GM19351 (cell line): ENCODE results near the gene RNU6-9.

Source experiments
- ATAC-seq: cut with Tn5 transposase; IDR thresholded peaks from one replicate; pipeline ENCODE4 v1.9.1; 2021; ENCODE audit warnings: mild to moderate bottlenecking, moderate library complexity; ENCODE audit not compliant: unreplicated experiment

Gene RNU6-9

GRCh38 chr19:916645-917322 lies 23.5 kb downstream of the RNU6-9 start:
- no peak for ATAC-seq

- no peak for ATAC-seq
These were observed 24.3 kb downstream of the RNU6-9 start, which contains the start of gene KISS1R for GRCh38 chr19:917323-918151. TSS of gene KISS1R (plus strand) at chr19:917333. CDS start at chr19:917503, 170 bp downstream.

- ATAC-seq, result no peak
These were observed 24.8 kb downstream of the RNU6-9 start for GRCh38 chr19:918152-918437.

- ATAC-seq, result no peak
These were observed 25.4 kb downstream of the RNU6-9 start for GRCh38 chr19:918481-919198.

DNA sequence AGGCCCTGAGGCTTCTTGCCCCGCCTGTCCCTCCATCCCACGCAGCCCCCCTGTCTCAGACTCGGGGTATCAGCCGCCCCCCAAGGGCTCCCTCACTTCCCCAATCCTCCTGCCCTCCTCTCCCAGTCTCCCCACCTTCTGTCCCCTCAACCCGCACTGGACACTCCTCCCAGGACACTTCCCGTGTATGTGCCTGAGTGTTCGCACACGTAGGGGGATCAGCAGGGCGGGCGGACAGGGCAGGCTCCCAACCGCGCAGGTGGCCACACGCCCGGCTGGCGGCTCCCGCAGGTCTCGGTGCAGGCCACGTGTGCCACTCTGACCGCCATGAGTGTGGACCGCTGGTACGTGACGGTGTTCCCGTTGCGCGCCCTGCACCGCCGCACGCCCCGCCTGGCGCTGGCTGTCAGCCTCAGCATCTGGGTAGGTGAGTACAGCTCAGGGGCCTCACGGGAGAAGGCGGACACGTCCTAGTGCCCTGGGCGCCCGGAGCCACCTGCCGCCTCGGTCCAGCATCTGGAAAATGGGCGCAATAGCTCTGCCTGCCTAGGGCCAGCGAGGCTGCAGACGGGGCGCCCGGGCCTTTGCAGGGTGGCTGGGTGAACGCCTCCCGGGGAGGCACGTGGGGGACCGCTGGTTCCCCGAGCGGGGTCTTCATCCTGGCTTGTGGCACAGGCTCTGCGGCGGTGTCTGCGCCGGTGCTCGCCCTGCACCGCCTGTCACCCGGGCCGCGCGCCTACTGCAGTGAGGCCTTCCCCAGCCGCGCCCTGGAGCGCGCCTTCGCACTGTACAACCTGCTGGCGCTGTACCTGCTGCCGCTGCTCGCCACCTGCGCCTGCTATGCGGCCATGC lies 26.1 kb downstream of the RNU6-9 start:
- ATAC-seq, result no peak

- ATAC-seq, result no peak
These were observed 27.0 kb downstream of the RNU6-9 start for GRCh38 chr19:920051-920864.

GRCh38 chr19:924553-925086 lies 31.3 kb downstream of the RNU6-9 start:
- no peak for ATAC-seq

DNA sequence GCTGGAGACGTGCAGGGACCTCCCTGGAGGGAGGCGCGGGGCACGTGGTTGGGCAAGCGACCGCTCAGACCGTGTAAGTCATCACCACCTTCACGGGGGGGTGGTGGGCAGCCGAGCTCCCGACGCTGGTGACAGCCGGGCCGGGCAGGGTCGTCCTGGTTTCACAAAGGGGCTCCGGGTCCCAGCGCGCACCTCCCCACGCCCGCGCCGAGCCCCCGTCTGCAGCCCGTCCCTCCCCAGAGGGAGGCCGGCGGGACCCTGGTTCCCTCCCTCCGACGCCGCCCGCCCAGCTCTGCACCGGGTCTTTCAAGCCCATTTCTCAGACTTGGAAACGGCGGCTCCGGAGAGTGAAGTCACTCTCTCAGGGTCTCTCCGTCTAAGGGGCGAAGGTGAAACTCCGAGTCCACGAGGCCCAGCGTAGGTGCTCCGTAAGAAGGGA lies 31.8 kb downstream of the RNU6-9 start:
- peak; percentile 47 for ATAC-seq

DNA sequence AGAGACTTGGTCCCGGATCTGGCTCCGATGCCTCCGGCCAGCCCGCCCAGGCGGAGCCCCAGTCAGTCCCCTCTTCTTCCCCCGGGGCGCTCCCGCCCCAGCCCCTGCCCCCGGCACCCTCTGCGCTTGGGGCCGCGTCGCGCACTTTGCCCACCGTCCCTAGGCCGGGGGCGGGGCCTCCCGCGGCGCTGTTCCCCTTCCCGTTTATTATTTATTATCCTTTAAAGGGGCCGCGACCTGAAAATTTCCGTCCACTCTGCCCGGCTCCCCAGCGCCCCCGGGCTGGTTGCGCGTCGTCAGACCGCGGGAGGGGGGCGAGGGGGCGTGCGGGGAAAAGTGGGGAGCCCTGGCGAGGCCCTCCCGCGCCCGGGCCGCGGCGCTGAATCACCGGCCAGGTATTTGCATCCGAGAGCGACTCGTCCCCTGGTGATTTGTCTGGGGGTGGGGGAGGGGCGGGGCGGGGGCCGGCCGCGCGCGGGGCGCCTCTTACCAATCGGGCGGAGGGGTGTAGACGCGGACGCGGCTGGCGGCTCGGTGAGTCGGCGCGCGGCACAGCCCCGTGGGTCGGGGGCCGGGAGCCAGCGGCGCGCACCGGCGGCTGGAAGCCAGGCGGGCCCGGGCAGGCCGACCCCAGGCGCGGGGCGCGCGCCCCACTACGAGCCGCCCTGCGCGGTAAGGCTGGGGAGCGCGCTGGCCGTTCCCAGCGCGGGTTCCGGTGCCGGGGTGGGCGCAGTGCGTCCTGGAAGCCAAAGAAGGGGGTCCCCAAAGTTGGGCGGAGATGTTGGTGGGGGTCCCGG lies 32.4 kb downstream of the RNU6-9 start, which contains the start of gene ARID3A:
Gene ARID3A, plus strand, starts transcription at position 510 of the 797 bp plus-strand sequence. CDS start 3,494 bp downstream, outside the sequence.
- peak; percentile 48 for ATAC-seq

DNA sequence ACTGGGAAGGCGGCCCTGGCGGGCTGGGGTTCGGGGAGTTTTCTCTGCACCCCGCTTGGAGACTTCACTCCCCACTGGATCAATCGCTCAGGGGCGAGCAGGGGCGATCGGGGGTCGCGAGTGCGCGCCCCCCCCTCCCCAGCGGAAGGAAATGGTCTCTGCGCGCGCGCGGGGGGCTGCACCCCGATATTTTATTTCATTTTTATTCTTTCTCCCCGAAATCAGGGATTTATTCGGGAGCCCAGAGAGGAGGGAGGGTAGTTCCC lies 33.0 kb downstream of the RNU6-9 start:
- ATAC-seq, result no peak

GRCh38 chr19:926589-927350 lies 33.5 kb downstream of the RNU6-9 start:
- no peak for ATAC-seq

- no peak for ATAC-seq
These were observed 34.1 kb downstream of the RNU6-9 start for GRCh38 chr19:927351-927779.

DNA sequence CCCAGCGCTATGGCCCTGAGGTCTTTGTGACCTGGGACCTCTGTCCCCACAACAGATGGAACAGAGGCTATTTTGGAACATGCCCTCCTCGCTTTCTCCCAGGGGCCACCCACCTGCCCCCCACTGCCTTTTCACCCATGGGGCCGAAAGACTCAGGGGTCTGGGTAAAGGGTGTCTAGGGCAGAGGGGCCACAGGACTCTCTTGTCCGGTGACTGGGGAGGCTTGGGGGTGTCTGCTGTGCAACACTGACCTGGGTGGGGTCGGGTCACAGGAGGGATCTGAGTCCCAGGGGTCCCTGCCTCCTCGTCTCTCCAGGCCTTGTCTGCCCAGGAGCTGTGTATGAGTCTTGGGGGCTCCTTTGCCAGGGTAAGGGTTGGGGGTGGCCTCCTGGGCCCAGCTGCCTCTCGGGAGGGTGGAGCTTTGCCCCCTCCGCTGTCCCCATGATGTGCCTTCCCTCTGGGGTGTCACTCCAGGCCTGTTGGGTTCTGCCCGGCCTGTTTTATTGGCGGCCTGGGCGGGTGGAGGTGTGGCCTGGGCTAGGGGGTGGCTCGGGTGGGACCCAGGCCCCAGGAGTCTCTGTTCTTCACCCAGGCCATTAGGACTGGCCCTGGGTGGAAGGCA lies 34.6 kb downstream of the RNU6-9 start:
- no peak for ATAC-seq

DNA sequence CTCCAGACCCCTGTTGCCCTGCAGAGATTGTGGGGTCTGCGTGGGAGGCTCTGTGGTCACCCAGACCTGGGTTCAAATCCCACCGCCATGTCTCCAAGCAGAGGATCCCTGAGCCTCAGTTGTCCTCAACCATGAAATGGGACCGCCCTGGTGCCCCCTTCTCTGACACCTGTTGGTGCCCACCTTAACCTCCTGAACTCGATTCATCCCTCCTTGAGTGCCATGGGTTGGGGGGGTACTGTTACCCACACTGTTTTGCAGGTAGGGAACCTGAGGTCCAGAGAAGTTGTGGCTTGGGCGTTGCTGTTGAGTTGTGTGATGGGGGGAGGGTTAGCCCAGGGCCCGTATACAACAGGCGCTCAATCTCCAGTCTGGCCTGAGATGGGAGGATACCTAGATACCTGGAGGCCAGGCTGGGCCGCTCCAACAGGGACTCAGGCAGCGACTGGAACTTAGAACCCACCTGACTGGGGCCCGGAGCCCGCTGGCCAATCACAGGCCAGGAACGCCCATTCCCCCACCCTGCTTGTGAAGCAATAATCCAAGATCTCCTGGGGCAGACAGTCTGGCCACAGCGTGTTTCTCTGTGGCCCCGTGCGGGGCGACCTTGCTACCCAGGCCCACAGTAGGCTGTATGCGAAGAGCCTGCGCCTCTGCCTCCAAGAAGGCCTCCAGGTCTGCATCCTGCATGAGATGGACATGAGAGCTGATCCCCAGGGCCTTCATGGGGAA lies 35.4 kb downstream of the RNU6-9 start:
- no peak for ATAC-seq

DNA sequence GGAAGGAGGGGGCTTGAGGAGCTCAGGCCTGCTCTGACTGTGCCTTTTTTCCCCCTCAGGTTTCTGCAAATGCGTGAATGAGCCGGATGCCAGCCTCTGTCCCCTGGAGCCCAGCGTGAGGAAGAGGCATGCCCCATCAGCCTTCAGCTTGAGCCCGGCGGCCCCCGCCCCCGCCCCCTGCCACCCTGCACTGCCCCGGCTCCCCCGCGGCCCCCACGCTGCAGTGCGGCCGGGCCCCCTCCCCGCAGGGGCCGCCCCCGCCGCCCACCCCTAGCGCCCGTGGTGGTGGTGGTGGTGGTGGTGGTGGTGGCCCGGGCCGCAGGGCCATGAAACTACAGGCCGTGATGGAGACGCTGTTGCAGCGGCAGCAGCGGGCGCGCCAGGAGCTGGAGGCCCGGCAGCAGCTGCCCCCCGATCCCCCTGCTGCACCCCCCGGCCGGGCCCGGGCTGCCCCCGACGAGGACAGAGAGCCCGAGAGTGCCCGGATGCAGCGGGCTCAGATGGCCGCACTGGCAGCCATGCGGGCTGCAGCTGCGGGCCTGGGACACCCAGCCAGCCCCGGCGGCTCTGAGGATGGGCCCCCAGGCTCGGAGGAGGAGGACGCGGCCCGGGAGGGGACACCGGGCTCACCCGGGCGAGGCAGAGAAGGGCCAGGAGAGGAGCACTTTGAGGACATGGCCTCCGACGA lies 36.1 kb downstream of the RNU6-9 start:
- ATAC-seq, result no peak

DNA sequence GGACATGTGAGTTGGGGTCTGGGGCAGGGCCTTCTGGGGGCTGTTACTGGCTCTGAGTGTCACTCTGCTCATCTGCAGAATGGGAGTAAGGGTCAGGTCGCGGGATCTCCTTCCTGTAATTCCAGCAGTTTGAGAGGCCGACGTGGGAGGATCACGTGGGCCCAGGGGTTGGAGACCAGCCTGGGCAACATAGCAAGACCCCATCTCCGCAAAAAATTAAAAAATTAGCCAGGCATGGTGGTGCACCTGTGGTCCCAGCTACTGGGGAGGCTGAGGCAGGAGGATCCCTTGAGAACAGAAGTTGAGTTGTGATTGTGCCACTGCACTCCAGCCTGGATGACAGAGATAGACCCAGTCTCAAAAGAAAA lies 36.6 kb downstream of the RNU6-9 start:
- ATAC-seq, result no peak
